ENCODE results near the gene IL19. TPM values are rescaled to one million over a fixed set of nuclear protein-coding genes. Genes with fewer than 3 reads are reported as not detected.

The IL19 gene
- total RNA-seq, 4 donors from 2014 or later = not detected

DNA sequence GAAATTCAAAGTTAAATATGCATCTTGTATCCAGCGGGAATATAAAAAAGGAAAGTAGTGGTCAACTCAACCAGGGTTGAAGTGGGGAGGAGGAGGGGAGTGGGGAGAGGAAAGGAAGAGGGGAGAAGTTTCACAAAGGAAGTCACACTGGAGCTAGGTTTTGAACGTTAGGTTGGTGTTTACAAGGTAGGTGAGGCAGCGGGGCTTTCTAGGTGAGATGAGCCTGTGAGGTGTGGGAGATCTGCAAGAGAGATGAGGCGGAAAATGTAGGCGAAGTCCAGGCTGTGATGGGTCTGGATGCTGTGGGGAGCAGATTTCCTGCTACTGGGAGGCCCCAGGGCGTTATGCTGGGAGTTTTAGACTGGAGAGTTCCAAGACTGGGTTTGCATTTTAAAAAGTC, 58.7 kb downstream of the IL19 start:
- Histone ChIP-seq H3K27me3 (no peaks in the 10 kb centered on the region), H3K36me3 (no peaks in the 10 kb centered on the region), H3K27ac (replicated peaks in 1 of 4) (no peak overlapping the region), H3K4me3 (no peak overlapping the region), H3K4me1 (peaks cover 0 to 9% (median 5%) of the 10 kb centered on the region in 4 donors), H3K9me3 (no peaks in the 10 kb centered on the region)
- peak; percentile 80 for DNase-seq (ENCODE audit: extremely low spot score)
- intact Hi-C loops (cut with DNase I) = no loop called here
- TF ChIP-seq POLR2A (IDR thresholded peaks at IDR 0.05; ENCODE audit: low read depth) (no peak), EP300 (IDR thresholded peaks at IDR 0.05) (no peak), POLR2AphosphoS5 (IDR thresholded peaks at IDR 0.05) (no peak)
- TF ChIP-seq, protein P1, sequence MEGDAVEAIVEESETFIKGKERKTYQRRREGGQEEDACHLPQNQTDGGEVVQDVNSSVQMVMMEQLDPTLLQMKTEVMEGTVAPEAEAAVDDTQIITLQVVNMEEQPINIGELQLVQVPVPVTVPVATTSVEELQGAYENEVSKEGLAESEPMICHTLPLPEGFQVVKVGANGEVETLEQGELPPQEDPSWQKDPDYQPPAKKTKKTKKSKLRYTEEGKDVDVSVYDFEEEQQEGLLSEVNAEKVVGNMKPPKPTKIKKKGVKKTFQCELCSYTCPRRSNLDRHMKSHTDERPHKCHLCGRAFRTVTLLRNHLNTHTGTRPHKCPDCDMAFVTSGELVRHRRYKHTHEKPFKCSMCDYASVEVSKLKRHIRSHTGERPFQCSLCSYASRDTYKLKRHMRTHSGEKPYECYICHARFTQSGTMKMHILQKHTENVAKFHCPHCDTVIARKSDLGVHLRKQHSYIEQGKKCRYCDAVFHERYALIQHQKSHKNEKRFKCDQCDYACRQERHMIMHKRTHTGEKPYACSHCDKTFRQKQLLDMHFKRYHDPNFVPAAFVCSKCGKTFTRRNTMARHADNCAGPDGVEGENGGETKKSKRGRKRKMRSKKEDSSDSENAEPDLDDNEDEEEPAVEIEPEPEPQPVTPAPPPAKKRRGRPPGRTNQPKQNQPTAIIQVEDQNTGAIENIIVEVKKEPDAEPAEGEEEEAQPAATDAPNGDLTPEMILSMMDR (IDR thresholded peaks at IDR 0.05) = no peak
- WGBS = 77% methylated on average over 6 of the region's 6 CpGs

DNA sequence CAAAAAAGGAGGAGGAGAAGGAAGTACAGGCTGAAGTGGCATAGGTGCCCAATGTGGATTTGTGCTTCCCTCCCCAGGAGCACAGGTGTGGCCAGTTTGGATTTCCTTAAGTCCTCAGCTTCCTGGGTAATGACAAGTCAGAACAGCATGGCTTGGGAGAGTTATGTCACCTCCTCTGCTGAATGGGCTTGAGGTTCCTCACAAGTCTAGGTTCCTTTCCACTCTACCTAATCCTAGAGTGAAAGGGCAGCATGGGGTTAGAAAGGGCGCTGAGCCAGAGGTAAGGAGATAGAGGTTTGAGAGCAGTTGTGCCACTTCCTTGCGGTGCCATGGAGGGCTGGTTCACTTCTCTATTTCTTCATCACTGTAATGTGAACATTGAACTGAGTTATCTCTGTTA, 59.3 kb downstream of the IL19 start:
- Histone ChIP-seq H3K27ac (replicated peaks in 1 of 4) (no peak overlapping the region), H3K27me3 (no peaks in the 10 kb centered on the region), H3K4me3 (no peak overlapping the region), H3K4me1 (peaks cover 0 to 3% (median under 1%) of the 10 kb centered on the region in 4 donors), H3K9me3 (no peaks in the 10 kb centered on the region), H3K36me3 (no peaks in the 10 kb centered on the region)
- DNase-seq (ENCODE audit: extremely low spot score) = peak; percentile 55
- intact Hi-C loops (cut with DNase I) = no loop called here
- TF ChIP-seq EP300 (IDR thresholded peaks at IDR 0.05) = no peak
- no peak for TF ChIP-seq POLR2AphosphoS5 (IDR thresholded peaks at IDR 0.05)
- TF ChIP-seq POLR2A (IDR thresholded peaks at IDR 0.05; ENCODE audit: low read depth) = no peak
- TF ChIP-seq, protein P1 (IDR thresholded peaks at IDR 0.05) = no peak
- 78% methylated on average over 2 of the region's 2 CpGs for WGBS

DNA sequence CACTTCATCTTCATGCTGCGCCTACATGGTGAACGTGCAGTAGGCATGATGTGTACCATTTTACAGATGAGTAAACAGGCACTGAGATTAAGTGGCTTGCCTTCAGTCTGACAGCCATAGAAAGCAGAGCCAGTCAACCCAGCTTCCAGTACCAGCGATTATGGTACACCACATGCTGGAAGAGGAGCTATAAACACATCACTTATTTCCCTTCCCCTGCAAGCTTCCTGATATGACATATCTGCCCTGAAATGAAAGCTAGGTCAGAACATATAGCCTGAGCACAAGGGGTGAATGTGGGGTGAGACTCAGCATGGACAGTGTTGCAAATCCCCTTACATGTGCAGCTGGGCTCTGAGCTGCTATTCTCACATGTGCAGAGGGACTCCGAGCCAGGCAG, 61.1 kb downstream of the IL19 start:
- intact Hi-C loops (cut with DNase I) = no loop called here
- no peaks in the 10 kb centered on the region for H3K36me3 ChIP-seq
- no peaks in the 10 kb centered on the region for H3K4me1 ChIP-seq
- H3K27me3 ChIP-seq = peaks cover 0 to 3% (median 0%) of the 10 kb centered on the region in 4 donors
- no peaks in the 10 kb centered on the region for H3K9me3 ChIP-seq
- H3K4me3 ChIP-seq = no peak overlapping the region
- peak; percentile 55 for DNase-seq (ENCODE audit: extremely low spot score)
- TF ChIP-seq, protein P1 (IDR thresholded peaks at IDR 0.05) = no peak
- TF ChIP-seq EP300 (IDR thresholded peaks at IDR 0.05) (no peak), POLR2A (IDR thresholded peaks at IDR 0.05; ENCODE audit: low read depth) (no peak), POLR2AphosphoS5 (IDR thresholded peaks at IDR 0.05) (no peak)
- no peak overlapping the region for H3K27ac ChIP-seq (replicated peaks in 1 of 4)
- WGBS = 77% methylated on average over 3 of the region's 4 CpGs

DNA sequence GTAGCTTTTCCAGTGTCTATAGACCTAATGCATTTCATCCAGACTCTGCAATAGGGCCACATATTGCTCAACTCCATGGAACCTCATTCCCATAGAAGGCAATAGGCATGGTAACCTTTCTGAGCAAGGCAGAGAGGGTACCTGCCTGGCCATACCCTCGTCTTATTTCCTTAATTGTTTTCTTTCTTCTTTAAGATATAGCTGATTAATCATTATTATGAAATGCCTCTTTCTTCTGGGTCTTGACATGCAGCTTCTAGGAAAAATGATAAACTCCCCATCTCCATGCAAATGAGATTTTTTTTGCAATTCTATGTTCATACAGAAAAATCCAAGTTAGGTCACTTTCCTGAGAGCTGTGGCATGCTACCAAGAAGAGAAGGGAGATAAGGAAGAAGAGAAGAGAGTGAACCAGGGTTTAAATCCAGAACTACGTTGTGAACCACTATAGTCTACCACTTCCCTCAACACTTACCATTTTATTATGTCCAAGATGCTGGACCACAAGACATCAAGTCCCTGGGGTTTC, 61.8 kb downstream of the IL19 start:
- H3K4me1 ChIP-seq = no peaks in the 10 kb centered on the region
- intact Hi-C loops (cut with DNase I) = no loop called here
- TF ChIP-seq POLR2AphosphoS5 (IDR thresholded peaks at IDR 0.05) (no peak), POLR2A (IDR thresholded peaks at IDR 0.05; ENCODE audit: low read depth) (no peak), EP300 (IDR thresholded peaks at IDR 0.05) (no peak)
- TF ChIP-seq, protein P1 (IDR thresholded peaks at IDR 0.05) = no peak
- no peak overlapping the region for H3K4me3 ChIP-seq
- DNase-seq (ENCODE audit: extremely low spot score) = peak; percentile 37
- H3K27me3 ChIP-seq = peaks cover 0 to 10% (median 0%) of the 10 kb centered on the region in 4 donors
- WGBS = 62% methylated on average over 2 of the region's 2 CpGs
- no peaks in the 10 kb centered on the region for H3K36me3 ChIP-seq
- H3K9me3 ChIP-seq = no peaks in the 10 kb centered on the region
- H3K27ac ChIP-seq (replicated peaks in 1 of 4) = no peak overlapping the region

Data from esophagus muscularis mucosa (tissue), 4 donors.